ENCODE data around the gene ROPN1. TPM values are rescaled to one million over a fixed set of nuclear protein-coding genes. Genes with fewer than 3 reads are reported as not detected.

The ROPN1 gene
- polyA plus RNA-seq, 6 donors from 2014 or later = not detected

DNA sequence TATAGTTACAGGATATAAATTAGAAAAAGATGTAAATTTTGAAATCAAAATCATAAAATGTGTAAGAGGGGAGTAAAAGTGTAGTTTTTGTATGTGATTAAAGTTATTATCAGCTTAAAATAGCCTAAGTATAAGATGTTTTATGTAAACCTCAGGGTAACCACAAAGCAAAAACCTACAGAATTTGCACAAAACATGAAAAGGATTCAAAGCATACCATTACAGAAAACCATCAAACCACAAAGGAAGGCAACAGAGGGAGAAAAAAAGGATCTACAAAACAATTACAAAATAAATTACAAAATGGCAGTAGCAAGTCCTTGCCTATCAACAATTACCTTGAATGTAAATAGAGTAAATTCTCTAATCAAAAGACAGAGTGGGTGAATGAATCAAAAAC lies 71.1 kb downstream of the ROPN1 start:
- H3K27me3 Mint-ChIP-seq = no peaks in the 10 kb centered on the region
- DNase-seq (no peak), ATAC-seq (ENCODE audit: low read depth in 2 of 2) (no peak)
- peaks cover 25 to 49% (median 41%) of the 10 kb centered on the region in 7 donors for H3K9me3 Mint-ChIP-seq
- H3K27ac Mint-ChIP-seq = no peak overlapping the region
- peak overlapping the region in 1 of 8 donors; percentile 57 for H3K4me3 Mint-ChIP-seq
- peaks cover 51% of the 10 kb centered on the region in 2 donors for H3K36me3 Mint-ChIP-seq
- no peaks in the 10 kb centered on the region for H3K4me1 Mint-ChIP-seq

DNA sequence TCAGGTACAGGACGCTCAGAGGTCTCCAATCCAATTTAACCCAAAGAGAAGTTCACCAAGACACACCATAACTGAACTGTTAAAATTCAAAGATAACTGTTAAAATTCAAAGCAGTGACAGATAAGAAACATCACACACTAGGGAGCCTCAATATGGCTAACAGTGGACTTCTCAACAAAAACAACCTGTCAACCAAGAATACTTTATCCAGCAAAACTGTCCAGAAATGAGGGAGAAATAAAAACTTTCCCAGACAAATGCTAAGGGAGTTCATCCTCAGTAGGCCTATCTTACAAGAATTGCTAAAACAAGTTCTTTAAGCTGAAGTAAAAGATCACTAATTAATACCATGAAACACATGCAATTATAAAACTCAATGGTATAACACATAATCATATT lies 71.5 kb downstream of the ROPN1 start:
- Mint-ChIP-seq H3K4me1 (no peaks in the 10 kb centered on the region), H3K27me3 (no peaks in the 10 kb centered on the region), H3K9me3 (peaks cover 25 to 49% (median 39%) of the 10 kb centered on the region in 7 donors), H3K36me3 (peaks cover 51% of the 10 kb centered on the region in 2 donors), H3K27ac (no peak overlapping the region), H3K4me3 (no peak overlapping the region)
- DNase-seq (no peak), ATAC-seq (ENCODE audit: low read depth in 2 of 2) (no peak)

DNA sequence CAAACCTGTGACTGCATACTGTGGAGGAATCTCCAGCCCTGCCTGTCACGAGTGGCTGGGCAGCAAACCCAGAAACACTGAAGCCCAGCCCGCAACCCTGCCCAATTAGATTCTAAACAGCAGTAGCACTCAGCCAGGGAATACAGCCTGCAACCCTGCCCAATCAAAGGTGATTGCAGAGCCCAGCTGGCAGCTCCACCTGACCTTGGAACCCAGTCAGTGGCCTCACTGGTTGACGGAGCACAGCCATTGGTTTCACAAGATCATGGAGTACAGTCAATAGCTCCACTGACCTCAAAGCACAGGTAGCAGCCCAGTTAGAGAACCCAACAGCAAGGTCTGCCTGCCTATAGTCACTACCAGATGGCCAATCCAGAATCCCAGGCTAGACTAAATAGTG lies 72.6 kb downstream of the ROPN1 start:
- Mint-ChIP-seq H3K27ac (no peak overlapping the region), H3K9me3 (peaks cover 25 to 45% (median 32%) of the 10 kb centered on the region in 7 donors), H3K4me1 (no peaks in the 10 kb centered on the region), H3K27me3 (no peaks in the 10 kb centered on the region), H3K36me3 (peaks cover 46 to 48% of the 10 kb centered on the region in 2 donors), H3K4me3 (no peak overlapping the region)
- no peak for ATAC-seq (ENCODE audit: low read depth in 2 of 2)
- no peak for DNase-seq

Other genes starting within 250 kb of the ROPN1 start
- 1 to 10 TPM in 5 of 6 donors, under 1 TPM in 1; 0.93 to 5.7 (median 2.1) TPM for gene MYLK, start 107.8 kb downstream of the ROPN1 start, polyA plus RNA-seq (ENCODE audit: low read depth in 6 of 6)
- 10 to 100 TPM in 1 of 6 donors, 1 to 10 TPM in 5; 4.0 to 25.8 (median 8.0) TPM for gene CCDC14, start 30.9 kb downstream of the ROPN1 start, polyA plus RNA-seq (ENCODE audit: low read depth in 6 of 6)
- gene KALRN, start 41.2 kb upstream of the ROPN1 start, polyA plus RNA-seq (ENCODE audit: low read depth in 6 of 6) = under 1 TPM in 3 of 6 donors, not detected in 3; 0.26 to 0.57 (median 0.47) TPM

All from naive B cell (primary cell).